Cerebellar cortex (tissue), 1 donor: ENCODE measurements around the gene FGF9.

Experiments used
- DNase-seq: peaks from one replicate; pipeline ENCODE4 v3.0.0-alpha.2; 2015; ENCODE audit warnings: low spot score

The FGF9 gene

DNA sequence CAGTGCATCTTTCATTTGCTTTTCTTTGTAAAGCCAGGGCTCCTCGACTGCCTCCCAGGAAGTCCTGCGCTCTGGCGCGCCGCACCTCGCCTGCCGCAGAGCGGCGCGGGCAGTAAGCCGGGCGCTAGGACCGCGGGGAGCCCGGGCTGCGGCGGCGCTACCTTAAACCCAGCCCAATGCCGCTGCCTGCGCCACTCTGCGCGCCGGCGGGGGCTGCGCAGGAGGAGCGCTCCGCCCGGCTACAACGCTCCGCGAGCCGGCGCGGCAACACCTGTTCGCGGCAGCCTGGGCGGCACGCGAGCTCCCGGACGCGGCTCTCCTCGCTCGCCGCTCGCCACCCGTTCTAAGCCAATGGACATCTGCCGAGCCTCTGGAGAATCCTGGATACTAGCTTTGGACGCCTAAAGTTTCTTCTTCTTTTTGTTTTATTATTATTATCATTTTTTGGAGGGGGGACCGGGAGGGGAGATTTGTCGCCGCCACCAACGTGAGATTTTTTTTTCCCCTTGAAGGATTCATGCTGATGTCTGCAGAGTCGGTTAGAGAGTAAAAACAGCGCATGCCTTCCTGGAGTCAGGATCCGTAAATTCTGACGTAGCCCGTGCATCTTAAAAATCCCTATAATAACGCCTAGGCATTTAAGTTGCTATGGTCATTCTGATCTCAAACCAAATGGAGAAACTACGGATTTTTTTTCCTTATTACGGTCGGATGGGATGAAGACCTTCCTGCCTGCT is at the start of gene FGF9:
FGF9 (plus strand) TSS at position 191 of the 737 bp plus-strand sequence. CDS start 840 bp downstream, outside the sequence.
- peak; percentile 80 for DNase-seq

- peak; percentile 42 for DNase-seq
Measured at GRCh38 chr13:21625366-21625765, 45.5 kb upstream of the FGF9 start.

GRCh38 chr13:21632196-21632595 is 38.7 kb upstream of the FGF9 start:
- DNase-seq, result no peak

- no peak for DNase-seq
Measured at GRCh38 chr13:21636656-21637055, 34.2 kb upstream of the FGF9 start.

GRCh38 chr13:21637296-21637695 is 33.6 kb upstream of the FGF9 start:
- no peak for DNase-seq

DNA sequence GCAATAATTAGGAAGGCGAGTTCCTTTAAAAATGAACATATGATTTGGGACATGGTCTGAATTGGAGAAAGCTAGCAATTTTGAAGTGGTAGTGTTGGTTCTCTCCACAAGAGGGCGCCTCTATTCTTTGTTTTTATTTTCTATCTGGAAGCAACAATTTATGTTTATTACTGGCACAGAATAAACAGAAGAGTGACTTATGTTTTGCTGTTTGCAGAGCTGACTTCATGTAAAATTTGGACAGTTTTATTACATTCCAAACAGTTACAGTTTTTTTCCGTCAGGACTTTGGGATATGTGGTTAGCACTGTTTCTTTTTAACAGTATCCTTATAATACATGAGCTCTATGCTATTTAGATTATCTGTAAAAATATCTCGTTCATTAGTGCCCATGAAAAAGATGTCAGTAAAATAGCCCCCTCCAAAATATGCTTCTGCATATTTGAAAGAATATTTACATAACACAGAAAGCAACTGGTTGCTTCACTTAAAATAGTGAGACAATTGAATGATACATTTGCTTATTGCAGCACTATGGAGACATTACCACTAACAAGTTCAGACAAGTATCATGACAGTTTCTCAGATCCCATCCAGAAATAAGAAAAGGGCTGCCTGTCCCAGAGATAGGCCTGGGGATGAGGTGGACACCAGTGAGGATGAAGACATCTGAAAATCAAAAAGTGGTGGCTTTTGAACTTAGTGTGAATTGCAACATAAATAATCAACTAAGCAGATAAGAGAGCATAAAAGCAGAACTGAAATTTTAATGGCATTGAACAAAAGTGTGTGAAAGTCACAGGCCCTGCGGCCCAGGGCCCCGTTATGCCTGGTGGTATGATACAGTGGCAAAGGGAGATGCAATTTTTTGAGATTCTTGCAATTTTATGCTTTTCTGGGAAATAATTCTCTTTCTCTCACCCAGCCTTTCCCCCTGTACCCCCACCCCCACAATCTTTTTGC is 32.3 kb upstream of the FGF9 start:
- DNase-seq, result peak; percentile 55

DNA sequence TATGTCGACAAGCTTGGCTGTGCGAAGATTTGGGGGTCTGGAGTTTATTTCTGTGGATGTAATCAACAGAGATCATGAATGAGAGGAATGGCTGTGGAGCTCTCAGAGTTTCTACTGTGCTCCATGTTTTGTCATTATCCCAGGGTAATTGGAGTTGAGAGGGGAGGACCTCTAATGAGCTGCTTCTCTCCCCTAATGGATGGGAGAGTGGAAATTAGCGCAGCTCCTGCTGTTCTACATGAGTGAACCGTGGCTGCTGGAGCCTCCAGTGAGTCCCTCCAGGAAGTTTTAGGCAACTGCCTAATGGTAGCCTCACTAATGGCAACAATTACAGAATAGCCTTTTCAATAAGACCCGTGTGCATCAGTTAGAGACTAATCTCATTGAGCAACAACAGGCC is 31.3 kb upstream of the FGF9 start:
- DNase-seq, result no peak

DNA sequence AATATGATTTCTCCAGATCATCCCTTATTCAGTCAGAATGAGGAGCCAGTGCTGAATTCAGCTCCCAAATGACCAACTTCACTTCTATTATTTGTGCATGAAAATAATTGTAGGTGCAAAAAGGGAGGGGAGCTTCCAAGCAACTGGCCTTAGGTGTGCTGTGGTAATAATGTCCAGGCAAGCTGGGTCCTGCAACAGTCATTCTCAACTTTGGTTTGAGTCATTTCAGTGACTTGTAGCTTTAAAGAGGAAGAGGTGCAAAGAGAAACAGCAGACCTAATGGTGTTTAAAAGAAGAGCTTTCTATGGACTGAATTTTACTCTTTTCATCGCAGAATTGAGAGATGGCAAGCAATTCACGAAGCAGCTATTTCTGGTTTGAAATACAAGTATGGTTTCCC is 29.2 kb upstream of the FGF9 start:
- DNase-seq, result no peak

GRCh38 chr13:21657538-21657937 is 13.3 kb upstream of the FGF9 start:
- no peak for DNase-seq

DNA sequence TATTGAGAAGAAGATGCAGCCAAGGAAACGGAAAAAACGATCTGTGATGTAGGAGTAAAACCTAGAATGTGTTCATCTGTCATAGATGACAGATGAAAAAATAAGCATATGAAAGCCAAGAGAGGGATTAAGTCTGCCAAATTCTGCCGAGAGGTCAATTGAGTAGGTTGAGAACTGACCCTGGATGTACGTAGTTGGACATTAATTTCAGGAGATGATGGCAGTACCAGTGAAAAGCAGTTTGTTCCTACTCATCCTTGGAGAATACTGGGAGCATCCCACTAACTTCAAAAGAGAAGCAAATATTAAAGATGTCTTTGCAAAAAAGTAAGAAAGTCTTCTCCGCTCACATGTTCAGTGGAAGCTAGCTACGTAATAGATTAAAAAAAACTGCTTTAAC is 11.8 kb upstream of the FGF9 start:
- no peak for DNase-seq

GRCh38 chr13:21661097-21661909 is 9.6 kb upstream of the FGF9 start:
- no peak for DNase-seq

DNA sequence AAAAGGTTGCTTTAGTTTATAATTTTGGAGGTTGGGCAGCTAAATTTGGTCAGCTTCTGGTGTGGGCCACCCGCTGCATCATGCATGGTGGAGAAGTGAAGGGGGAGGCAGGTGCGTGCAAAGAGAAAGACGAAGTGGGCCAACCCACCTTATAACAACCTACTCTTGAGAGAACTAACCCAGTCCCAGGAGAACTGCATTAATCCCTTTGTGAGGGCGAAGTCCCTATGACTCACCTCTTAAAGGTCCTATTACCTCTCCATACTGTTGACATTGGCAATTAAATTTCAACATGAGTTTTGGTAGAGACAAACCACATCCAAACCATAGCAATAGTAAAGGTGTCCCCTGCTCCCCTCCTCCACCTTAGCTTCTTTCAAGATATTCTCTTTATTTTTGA is 7.7 kb upstream of the FGF9 start:
- no peak for DNase-seq

- DNase-seq, result peak; percentile 40
Measured at GRCh38 chr13:21668732-21669275, 2.1 kb upstream of the FGF9 start.

- DNase-seq, result peak; percentile 50
Measured at GRCh38 chr13:21670006-21670882, 629 bp upstream of the FGF9 start.

DNA sequence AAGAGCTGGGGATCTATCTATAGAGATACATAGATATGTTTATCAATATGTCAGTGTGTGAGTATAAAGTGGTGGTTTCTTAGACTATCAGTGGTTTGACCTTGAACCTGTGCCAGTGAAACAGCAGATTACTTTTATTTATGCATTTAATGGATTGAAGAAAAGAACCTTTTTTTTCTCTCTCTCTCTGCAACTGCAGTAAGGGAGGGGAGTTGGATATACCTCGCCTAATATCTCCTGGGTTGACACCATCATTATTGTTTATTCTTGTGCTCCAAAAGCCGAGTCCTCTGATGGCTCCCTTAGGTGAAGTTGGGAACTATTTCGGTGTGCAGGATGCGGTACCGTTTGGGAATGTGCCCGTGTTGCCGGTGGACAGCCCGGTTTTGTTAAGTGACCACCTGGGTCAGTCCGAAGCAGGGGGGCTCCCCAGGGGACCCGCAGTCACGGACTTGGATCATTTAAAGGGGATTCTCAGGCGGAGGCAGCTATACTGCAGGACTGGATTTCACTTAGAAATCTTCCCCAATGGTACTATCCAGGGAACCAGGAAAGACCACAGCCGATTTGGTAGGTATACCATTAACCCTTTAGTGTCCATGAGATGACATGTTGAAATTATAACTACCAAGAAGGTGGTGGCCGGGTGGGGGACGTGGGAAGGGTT is 880 bp downstream of the FGF9 start:
- DNase-seq, result peak; percentile 52

GRCh38 chr13:21672287-21672680 is 1.4 kb downstream of the FGF9 start:
- DNase-seq, result no peak

- no peak for DNase-seq
Measured at GRCh38 chr13:21672796-21673538, 2.1 kb downstream of the FGF9 start.

DNA sequence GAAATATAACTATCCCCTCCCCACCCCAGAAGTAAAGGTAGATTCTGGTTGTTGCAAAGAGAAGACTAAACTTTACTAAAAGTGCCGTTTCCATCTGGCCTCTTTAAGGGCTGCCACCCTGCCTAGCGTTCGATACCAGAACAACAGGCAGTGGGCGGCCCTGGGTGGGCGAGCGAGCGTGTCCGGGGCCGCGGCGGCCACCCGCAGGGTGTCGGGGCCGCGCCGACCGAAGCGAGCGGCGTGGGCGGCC is 2.6 kb downstream of the FGF9 start:
- peak; percentile 37 for DNase-seq

DNA sequence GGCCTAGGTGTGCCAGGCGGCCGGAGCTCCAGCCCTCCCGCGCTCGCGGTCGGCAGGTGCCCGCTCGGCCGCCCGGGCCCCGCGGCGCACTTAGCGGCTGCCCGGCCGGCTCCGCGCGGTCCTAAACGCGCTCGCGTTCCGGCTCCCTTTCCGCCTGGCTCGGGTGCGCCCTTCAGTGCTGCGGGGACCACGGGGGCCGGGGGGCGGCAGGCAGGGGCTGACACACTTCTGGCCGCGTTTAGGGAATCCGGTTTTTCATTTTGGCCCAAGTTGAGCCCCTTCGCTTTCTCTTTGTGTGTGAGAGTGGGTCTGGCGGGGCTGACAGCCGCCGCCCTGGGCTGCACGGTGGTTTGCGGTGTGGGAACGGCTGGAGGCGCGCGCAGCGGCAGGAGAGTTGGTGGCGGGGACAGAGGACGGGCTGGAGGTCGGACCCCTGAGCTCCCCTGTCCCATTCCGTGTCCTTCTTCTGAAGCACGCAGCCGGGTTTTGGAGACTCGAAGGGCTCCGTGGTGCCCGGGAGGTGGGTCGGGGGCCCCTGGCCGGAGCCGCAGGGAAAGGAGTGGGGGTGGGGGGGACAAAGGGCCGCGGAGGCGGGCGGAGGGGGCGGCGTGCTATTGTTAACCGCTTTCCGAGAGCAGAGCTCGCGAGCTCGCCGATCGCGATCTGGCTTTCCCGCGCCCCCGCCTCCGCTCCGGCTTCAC is 3.1 kb downstream of the FGF9 start:
- peak; percentile 61 for DNase-seq
